Lower leg skin (tissue), 4 donors: ENCODE data around the gene NES. TPM values are rescaled to one million over a fixed set of nuclear protein-coding genes. Genes with fewer than 3 reads are reported as not detected.

Source experiments
- DNase-seq, 2 donors: peaks; one replicate each; pipeline ENCODE4 v3.0.0-alpha.2; 2019; ENCODE audit warnings: low spot score in 2 of 2
- H3K4me3 ChIP-seq: fragments of 200-600 bp; sonication (generic); 2 replicates; pipeline ENCODE4 v1.5.1; 2017; ENCODE audit warnings: mild to moderate bottlenecking, low read depth; ENCODE audit not compliant: poor library complexity, severe bottlenecking
- CTCF ChIP-seq, 3 donors: fragments of 450-650 bp; IDR thresholded peaks; one replicate each; pipeline ENCODE4 v1.5.1; 2016; ENCODE audit warnings: antibody characterized with exemption in 3 of 3, mild to moderate bottlenecking in 3 of 3, moderate library complexity in 2 of 3
- POLR2A ChIP-seq, 2 donors: fragments of 450-650 bp; IDR thresholded peaks; one replicate each; pipeline ENCODE4 v1.6.1; 2016 to 2017; ENCODE audit warnings: antibody characterized with exemption in 2 of 2, mild to moderate bottlenecking in 1 of 2, moderate library complexity in 1 of 2
- WGBS, 2 donors: methylation state at CpG; one replicate each; pipeline ENCODE4 v1.1.5; 2018; 5-methylcytosine and 5-hydroxymethylcytosine counted together
- intact Hi-C: fragments of 100-400 bp; cut with DNase I; formaldehyde crosslinking; loops from one replicate; pipeline ENCODE4 v1.15.0; 2023; ENCODE audit warnings: low total_unique reads
- total RNA-seq, 4 donors: library from RNA; depleted of rRNA; stranded (reverse); fragments of >200 nt; gene quantifications; one replicate each; pipeline ENCODE4 v1.1.0, GENCODE V29; 2016

Gene NES
- total RNA-seq, 4 donors from 2014 or later: 2.4 to 8.9 (median 5.0) TPM

GRCh38 chr1:156646738-156647211 lies 30.4 kb downstream of the NES start:
- 29 to 34% methylated on average over 18 to 34 of the region's 51 CpGs for whole genome bisulfite sequencing, 2 donors
- TF ChIP-seq CTCF (IDR thresholded peaks at IDR 0.05) (no peak), POLR2A (IDR thresholded peaks at IDR 0.05) (no peak)
- no peak for DNase-seq

GRCh38 chr1:156645666-156646065 lies 31.5 kb downstream of the NES start:
- H3K4me3 ChIP-seq: no peak overlapping the region
- 91 to 94% methylated on average over 1 of the region's 1 CpG for WGBS, 2 donors
- intact Hi-C loops: no loop called here
- no peak for TF ChIP-seq CTCF (IDR thresholded peaks at IDR 0.05)
- TF ChIP-seq POLR2A (IDR thresholded peaks at IDR 0.05): no peak
- no peak for DNase-seq

More at GRCh38 chr1:156646738-156647211, 30.4 kb downstream of the NES start:
- H3K4me3 ChIP-seq: no peak overlapping the region
- intact Hi-C loops: no loop called here

GRCh38 chr1:156645056-156645455 lies 32.2 kb downstream of the NES start:
- intact Hi-C loops: no loop called here
- TF ChIP-seq CTCF (IDR thresholded peaks at IDR 0.05) (no peak), POLR2A (IDR thresholded peaks at IDR 0.05) (no peak)
- DNase-seq: no peak
- WGBS, 2 donors: 31 to 46% methylated on average over 3 of the region's 3 CpGs
- H3K4me3 ChIP-seq: no peak overlapping the region

GRCh38 chr1:156644640-156645039 lies 32.6 kb downstream of the NES start:
- H3K4me3 ChIP-seq: no peak overlapping the region
- WGBS, 2 donors: 44 to 56% methylated on average over 1 of the region's 1 CpG
- intact Hi-C loops: no loop called here
- TF ChIP-seq CTCF (IDR thresholded peaks at IDR 0.05): no peak
- no peak for DNase-seq

GRCh38 chr1:156644146-156644545 lies 33.1 kb downstream of the NES start:
- TF ChIP-seq POLR2A (IDR thresholded peaks at IDR 0.05) (no peak), CTCF (IDR thresholded peaks at IDR 0.05) (no peak)
- DNase-seq: no peak
- H3K4me3 ChIP-seq: no peak overlapping the region
- 87 to 91% methylated on average over 3 of the region's 3 CpGs for WGBS, 2 donors
- intact Hi-C loops: no loop called here

GRCh38 chr1:156643778-156644092 lies 33.5 kb downstream of the NES start:
- TF ChIP-seq POLR2A (IDR thresholded peaks at IDR 0.05) (no peak), CTCF (IDR thresholded peaks at IDR 0.05) (no peak)
- intact Hi-C loops: no loop called here
- no peak for DNase-seq
- no peak overlapping the region for H3K4me3 ChIP-seq
- 71 to 76% methylated on average over 7 of the region's 7 CpGs for WGBS, 2 donors
